Prostate gland (tissue), 2 donors: ENCODE results near the gene ITGAD. TPM values are rescaled to one million over a fixed set of nuclear protein-coding genes. Genes with fewer than 3 reads are reported as not detected.

Experiments
- DNase-seq: peaks from one replicate; pipeline ENCODE4 v3.0.0-alpha.2; 2019; ENCODE audit warnings: low spot score
- H3K27ac ChIP-seq, 2 donors: fragments of 200-600 bp; sonication (generic); 2 replicates each; pipeline ENCODE4 v1.5.1; 2017 to 2019
- H3K27me3 ChIP-seq: fragments of 200-600 bp; sonication (generic); replicated peaks from 2 replicates; pipeline ENCODE4 v1.5.1; 2019; ENCODE audit not compliant: insufficient read depth
- H3K36me3 ChIP-seq, 2 donors: fragments of 200-600 bp; sonication (generic); 1 replicate in 1 of 2; 2 replicates in 1 of 2; pipeline versions ENCODE4 v1.5.1 to v1.8.1; 2017 to 2019
- H3K4me1 ChIP-seq: fragments of 200-600 bp; sonication (generic); replicated peaks from 2 replicates; pipeline ENCODE4 v1.5.1; 2019
- H3K4me3 ChIP-seq, 2 donors: fragments of 200-600 bp; sonication (generic); 2 replicates each; pipeline ENCODE4 v1.5.1; 2017 to 2019
- H3K9me3 ChIP-seq: fragments of 200-600 bp; sonication (generic); 2 replicates; pipeline ENCODE4 v1.5.1; 2017
- CTCF ChIP-seq, 4 experiments: fragments of 200-600 bp in 2 of 4; fragments of 450-650 bp in 2 of 4; sonication (generic) in 2 of 4; IDR thresholded peaks; 1 replicate in 3 of 4; 2 replicates in 1 of 4; pipeline ENCODE4 v1.5.1; 2016 to 2019; ENCODE audit warnings: antibody characterized with exemption in 4 of 4, mild to moderate bottlenecking in 2 of 4, moderate library complexity in 2 of 4
- POLR2A ChIP-seq: fragments of 450-650 bp; IDR thresholded peaks from one replicate; pipeline ENCODE4 v1.6.1; 2016; ENCODE audit warnings: antibody characterized with exemption, mild to moderate bottlenecking
- POLR2AphosphoS5 ChIP-seq: sonication (generic); formaldehyde crosslinking; IDR thresholded peaks from one replicate; pipeline ENCODE4 v1.6.1; 2017; ENCODE audit warnings: antibody characterized with exemption
- WGBS: methylation state at CpG from one replicate; pipeline ENCODE4 v1.1.5; 2018; 5-methylcytosine and 5-hydroxymethylcytosine counted together
- intact Hi-C: fragments of 100-400 bp; cut with DNase I; formaldehyde crosslinking; loops from one replicate; pipeline ENCODE4 v1.14.2; 2022
- total RNA-seq, 2 donors: library from RNA; depleted of rRNA; stranded (reverse); fragments of >200 nt; gene quantifications; one replicate each; pipeline ENCODE4 v1.1.0, GENCODE V29; 2016

Gene ITGAD
- total RNA-seq, 2 donors from 2014 or later, result not detected

GRCh38 chr16:31407406-31407805, 14.3 kb downstream of the ITGAD start:
- no peak for DNase-seq
- WGBS, result 80% methylated on average over 8 of the region's 8 CpGs
- H3K4me3 ChIP-seq, result no peak overlapping the region
- no peak for TF ChIP-seq POLR2A
- no peak for TF ChIP-seq POLR2AphosphoS5
- TF ChIP-seq CTCF (IDR thresholded peaks at IDR 0.05), result no peak
- no peaks in the 10 kb centered on the region for H3K27me3 ChIP-seq
- intact Hi-C loops, result no loop called here
- no peaks in the 10 kb centered on the region for H3K36me3 ChIP-seq
- no peaks in the 10 kb centered on the region for H3K9me3 ChIP-seq
- H3K4me1 ChIP-seq, result no peaks in the 10 kb centered on the region
- H3K27ac ChIP-seq, result no peak overlapping the region

- intact Hi-C loops, result no loop called here
- WGBS, result 40% methylated on average over 3 of the region's 3 CpGs
- H3K27me3 ChIP-seq, result no peaks in the 10 kb centered on the region
- DNase-seq, result no peak
- H3K9me3 ChIP-seq, result no peaks in the 10 kb centered on the region
- no peak overlapping the region for H3K4me3 ChIP-seq
- TF ChIP-seq POLR2A (no peak), POLR2AphosphoS5 (no peak), CTCF (IDR thresholded peaks at IDR 0.05) (no peak)
- no peak overlapping the region for H3K27ac ChIP-seq
- H3K4me1 ChIP-seq, result no peaks in the 10 kb centered on the region
- no peaks in the 10 kb centered on the region for H3K36me3 ChIP-seq
Measured at GRCh38 chr16:31409433-31409832, 16.3 kb downstream of the ITGAD start.

GRCh38 chr16:31410082-31410481, 16.9 kb downstream of the ITGAD start:
- Histone ChIP-seq H3K9me3 (no peaks in the 10 kb centered on the region), H3K4me1 (no peaks in the 10 kb centered on the region), H3K36me3 (no peaks in the 10 kb centered on the region), H3K27ac (no peak overlapping the region), H3K4me3 (no peak overlapping the region), H3K27me3 (no peaks in the 10 kb centered on the region)
- intact Hi-C loops, result no loop called here
- DNase-seq, result no peak
- no peak for TF ChIP-seq CTCF (IDR thresholded peaks at IDR 0.05)
- 77% methylated on average over 9 of the region's 9 CpGs for WGBS

GRCh38 chr16:31411024-31411844, 18.1 kb downstream of the ITGAD start:
- Histone ChIP-seq H3K36me3 (no peaks in the 10 kb centered on the region), H3K4me1 (no peaks in the 10 kb centered on the region), H3K27ac (no peak overlapping the region), H3K9me3 (no peaks in the 10 kb centered on the region), H3K27me3 (no peaks in the 10 kb centered on the region), H3K4me3 (no peak overlapping the region)
- TF ChIP-seq CTCF (IDR thresholded peaks at IDR 0.05), result no peak
- no peak for TF ChIP-seq POLR2A
- no peak for TF ChIP-seq POLR2AphosphoS5
- DNase-seq, result no peak
- whole genome bisulfite sequencing, result 82% methylated on average over 22 of the region's 22 CpGs
- intact Hi-C loops, result no loop called here

- Histone ChIP-seq H3K4me1 (no peaks in the 10 kb centered on the region), H3K27me3 (no peaks in the 10 kb centered on the region), H3K36me3 (no peaks in the 10 kb centered on the region), H3K4me3 (no peak overlapping the region), H3K9me3 (no peaks in the 10 kb centered on the region), H3K27ac (no peak overlapping the region)
- 81% methylated on average over 10 of the region's 10 CpGs for WGBS
- no peak for TF ChIP-seq CTCF (IDR thresholded peaks at IDR 0.05)
- no peak for TF ChIP-seq POLR2A
- TF ChIP-seq POLR2AphosphoS5, result no peak
- no peak for DNase-seq
- intact Hi-C loops, result no loop called here
Measured at GRCh38 chr16:31412750-31413149, 19.6 kb downstream of the ITGAD start.
